Effector memory CD4-positive, alpha-beta T cell (primary cell): ENCODE results near the gene C5orf58.
"Not testable (repeated sequence)": the region's sequence is repeated elsewhere in the genome, so short reads cannot be mapped to it uniquely, and the experiment has no call there.

Source experiments
- DNase-seq, 3 donors: peaks; one replicate each; pipeline ENCODE4 v3.0.0-alpha.2; 2020
- H3K27ac ChIP-seq: 2 replicates; pipeline ENCODE4 v1.7.0; 2013; ENCODE audit warnings: mild to moderate bottlenecking, low read length, moderate library complexity; ENCODE audit not compliant: insufficient read depth, poor library complexity, severe bottlenecking
- H3K27me3 ChIP-seq: replicated peaks from 2 replicates; pipeline ENCODE4 v1.7.0; 2013; ENCODE audit warnings: mild to moderate bottlenecking, low read length; ENCODE audit not compliant: insufficient read depth, control insufficient read depth, poor library complexity, severe bottlenecking
- H3K36me3 ChIP-seq: 2 replicates; pipeline ENCODE4 v1.7.0; 2013; ENCODE audit warnings: mild to moderate bottlenecking, low read length, moderate library complexity; ENCODE audit not compliant: control insufficient read depth, insufficient read depth
- H3K4me1 ChIP-seq: 2 replicates; pipeline ENCODE4 v1.7.0; 2013; ENCODE audit warnings: low read length, mild to moderate bottlenecking; ENCODE audit not compliant: control insufficient read depth, insufficient read depth, poor library complexity, severe bottlenecking
- H3K4me3 ChIP-seq: 2 replicates; pipeline ENCODE4 v1.7.0; 2013; ENCODE audit warnings: low read length, low read depth, mild to moderate bottlenecking; ENCODE audit not compliant: insufficient read depth, poor library complexity, severe bottlenecking
- H3K9me3 ChIP-seq: 2 replicates; pipeline ENCODE4 v1.7.0; 2013; ENCODE audit warnings: mild to moderate bottlenecking, low read length, moderate library complexity; ENCODE audit not compliant: control insufficient read depth

Gene C5orf58

DNA sequence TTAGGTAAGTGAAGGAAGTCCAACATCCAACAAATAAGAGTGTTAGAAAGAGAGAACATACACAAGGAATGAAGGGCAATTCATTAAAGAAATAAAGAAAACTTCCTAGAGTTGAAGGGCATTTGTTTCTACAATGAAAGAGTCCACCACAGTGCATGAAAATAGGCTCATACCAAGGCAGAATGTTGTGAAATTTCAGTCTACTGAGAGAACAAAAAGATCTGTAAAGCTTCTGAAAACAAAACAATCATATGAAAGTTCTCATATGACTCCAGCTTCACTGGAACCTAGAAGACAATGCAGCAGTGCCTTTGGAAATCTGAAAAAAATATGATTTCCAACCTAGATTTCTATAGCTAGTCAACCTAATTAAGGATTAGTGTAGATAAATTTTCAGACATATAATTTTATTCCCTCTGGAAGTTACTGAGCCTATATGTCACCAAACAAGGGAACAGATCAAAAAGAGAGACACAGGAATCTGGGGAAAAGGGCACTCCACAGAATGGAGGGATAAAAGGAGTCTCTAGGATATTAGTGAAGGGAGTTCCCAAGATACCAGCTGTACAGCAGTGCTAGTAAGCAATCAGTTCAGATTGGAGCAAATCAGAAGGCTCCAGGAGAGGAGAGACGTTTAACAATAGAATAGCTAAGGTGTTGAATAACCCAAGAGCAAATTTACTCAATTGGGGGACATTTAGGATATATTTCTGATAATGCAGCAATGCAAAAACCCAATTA is 5.8 kb downstream of the C5orf58 start:
- Histone ChIP-seq H3K4me1 (no peaks in the 10 kb centered on the region), H3K36me3 (no peaks in the 10 kb centered on the region), H3K9me3 (no peaks in the 10 kb centered on the region), H3K27ac (no peak overlapping the region), H3K4me3 (no peak overlapping the region), H3K27me3 (no peaks in the 10 kb centered on the region)
- DNase-seq: no peak

DNA sequence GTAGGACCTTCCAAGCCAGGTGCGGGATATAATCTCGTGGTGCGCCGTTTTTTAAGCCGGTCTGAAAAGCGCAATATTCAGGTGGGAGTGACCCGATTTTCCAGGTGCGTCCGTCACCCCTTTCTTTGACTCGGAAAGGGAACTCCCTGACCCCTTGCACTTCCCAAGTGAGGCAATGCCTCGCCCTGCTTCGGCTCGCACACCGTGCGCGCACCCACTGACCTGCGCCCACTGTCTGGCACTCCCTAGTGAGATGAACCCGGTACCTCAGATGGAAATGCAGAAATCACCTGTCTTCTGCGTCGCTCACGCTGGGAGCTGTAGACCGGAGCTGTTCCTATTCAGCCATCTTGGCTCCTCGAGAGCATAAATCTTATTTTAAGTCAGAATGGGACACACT is 12.7 kb downstream of the C5orf58 start:
- H3K9me3 ChIP-seq, H3K4me1 ChIP-seq, H3K27ac ChIP-seq, DNase-seq, H3K27me3 ChIP-seq, H3K4me3 ChIP-seq: not testable (repeated sequence)
- peaks cover 49% of the 10 kb centered on the region for H3K36me3 ChIP-seq

DNA sequence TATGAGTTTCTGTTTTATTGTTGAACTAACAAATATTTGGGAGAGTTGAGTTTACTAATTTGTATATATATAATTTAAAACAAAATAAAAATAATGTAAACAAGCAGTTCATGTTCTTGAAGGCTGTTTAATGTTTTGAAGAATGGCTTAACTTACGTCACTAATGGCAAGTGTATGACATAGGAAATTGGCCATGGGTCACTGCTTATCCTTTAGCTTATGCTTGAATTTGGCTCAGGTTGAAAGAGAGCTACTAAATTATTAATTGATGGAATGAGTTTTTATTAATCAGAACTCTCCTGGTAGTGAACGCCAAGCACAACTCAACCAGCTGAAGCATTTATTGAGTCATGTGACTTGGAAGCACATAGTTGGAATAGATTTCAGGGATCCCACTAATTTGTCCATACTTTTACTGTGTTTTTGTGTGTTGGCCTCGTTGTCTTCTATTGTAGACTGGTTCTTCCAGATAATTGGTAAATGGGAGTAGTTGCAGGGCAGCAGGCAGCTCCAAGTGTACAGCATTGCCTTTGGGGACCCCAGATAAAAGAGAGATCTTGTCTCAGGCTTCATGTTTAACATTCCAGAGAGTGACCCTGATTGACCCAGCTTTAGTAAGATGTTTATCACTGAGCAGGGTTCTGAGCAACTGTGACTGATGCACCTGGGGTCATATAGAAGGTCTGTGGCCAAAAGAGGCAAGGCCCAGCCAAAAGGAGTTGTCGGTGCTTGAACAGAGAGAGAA is 13.5 kb downstream of the C5orf58 start:
- no peak for DNase-seq
- H3K4me1 ChIP-seq: no peaks in the 10 kb centered on the region
- no peaks in the 10 kb centered on the region for H3K27me3 ChIP-seq
- no peaks in the 10 kb centered on the region for H3K9me3 ChIP-seq
- peaks cover 57% of the 10 kb centered on the region for H3K36me3 ChIP-seq
- H3K27ac ChIP-seq: no peak overlapping the region
- no peak overlapping the region for H3K4me3 ChIP-seq

DNA sequence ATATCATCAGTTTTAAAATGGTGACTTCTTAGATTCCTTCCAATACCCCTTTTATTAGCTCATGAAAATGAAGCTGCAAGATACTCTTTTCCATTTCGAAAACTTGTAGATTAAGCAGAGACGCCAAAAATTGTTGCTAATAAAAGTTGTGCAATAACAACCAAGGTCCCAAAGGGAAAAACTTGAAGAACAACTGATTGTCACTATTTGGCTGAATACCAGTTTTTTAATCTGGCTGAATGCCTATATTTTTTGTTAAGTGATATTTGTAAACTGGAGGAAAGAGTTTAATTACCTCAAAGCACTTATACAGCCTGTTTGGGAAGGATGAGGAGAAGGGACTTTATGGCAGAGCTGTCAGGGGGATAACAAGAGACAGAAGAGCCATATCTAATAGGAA is 14.6 kb downstream of the C5orf58 start:
- no peak for DNase-seq
- H3K27ac ChIP-seq: no peak overlapping the region
- H3K36me3 ChIP-seq: peaks cover 67% of the 10 kb centered on the region
- H3K27me3 ChIP-seq: no peaks in the 10 kb centered on the region
- no peak overlapping the region for H3K4me3 ChIP-seq
- no peaks in the 10 kb centered on the region for H3K9me3 ChIP-seq
- no peaks in the 10 kb centered on the region for H3K4me1 ChIP-seq

DNA sequence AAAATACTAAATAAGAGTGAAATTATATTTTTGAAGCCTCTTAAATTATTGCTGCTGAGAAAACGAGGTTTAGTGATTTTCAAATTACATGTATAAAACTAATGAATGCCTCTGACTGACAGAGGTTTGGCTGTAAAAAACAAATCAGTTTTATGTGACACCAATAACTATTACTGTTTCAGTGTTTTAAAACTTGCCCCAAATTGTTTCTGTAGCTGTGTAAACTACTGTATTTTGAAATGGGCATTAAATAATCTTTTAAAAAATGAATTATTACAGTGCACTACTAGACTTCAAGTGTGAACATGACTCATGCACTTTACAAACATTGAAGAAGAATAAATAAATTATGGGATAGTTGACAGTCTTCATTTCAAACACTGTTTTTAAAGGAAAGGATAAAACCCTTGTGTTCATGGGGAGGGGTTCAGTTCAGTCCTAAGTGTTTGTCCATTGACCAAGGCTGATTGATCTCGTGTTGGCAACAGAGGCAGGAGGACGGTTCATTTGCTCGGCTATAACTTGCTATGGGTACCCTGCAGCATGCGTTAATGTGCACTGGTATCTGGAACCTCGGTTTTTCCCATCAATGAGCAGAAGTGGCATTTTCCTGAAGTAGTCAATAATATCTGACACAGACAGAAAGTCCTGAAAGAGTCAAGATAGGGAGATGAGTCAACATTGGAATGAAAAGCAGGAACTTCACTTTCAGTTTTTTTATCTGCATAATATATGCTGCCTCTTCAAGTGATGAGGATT is 15.6 kb downstream of the C5orf58 start:
- Histone ChIP-seq H3K9me3 (no peaks in the 10 kb centered on the region), H3K4me3 (no peak overlapping the region), H3K36me3 (peaks cover 77% of the 10 kb centered on the region), H3K27me3 (no peaks in the 10 kb centered on the region), H3K27ac (no peak overlapping the region), H3K4me1 (peaks cover 2% of the 10 kb centered on the region)
- DNase-seq: no peak

DNA sequence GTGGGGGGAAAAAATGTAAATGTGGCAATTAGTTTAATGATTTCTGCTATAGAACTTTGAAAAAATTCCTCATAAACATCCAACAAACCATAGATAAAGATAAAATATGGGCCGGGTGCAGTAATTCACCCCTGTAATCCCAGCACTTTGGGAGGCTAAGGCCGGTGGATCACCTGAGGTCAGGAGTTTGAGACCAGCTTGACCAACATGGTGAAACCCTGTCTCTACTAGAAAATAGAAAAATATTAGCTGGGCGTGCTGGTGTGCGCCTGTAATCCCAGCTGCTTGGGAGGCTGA is 16.1 kb downstream of the C5orf58 start:
- not testable (repeated sequence) for H3K27me3 ChIP-seq, DNase-seq, H3K4me1 ChIP-seq, H3K9me3 ChIP-seq, H3K27ac ChIP-seq, H3K4me3 ChIP-seq
- peaks cover 82% of the 10 kb centered on the region for H3K36me3 ChIP-seq

DNA sequence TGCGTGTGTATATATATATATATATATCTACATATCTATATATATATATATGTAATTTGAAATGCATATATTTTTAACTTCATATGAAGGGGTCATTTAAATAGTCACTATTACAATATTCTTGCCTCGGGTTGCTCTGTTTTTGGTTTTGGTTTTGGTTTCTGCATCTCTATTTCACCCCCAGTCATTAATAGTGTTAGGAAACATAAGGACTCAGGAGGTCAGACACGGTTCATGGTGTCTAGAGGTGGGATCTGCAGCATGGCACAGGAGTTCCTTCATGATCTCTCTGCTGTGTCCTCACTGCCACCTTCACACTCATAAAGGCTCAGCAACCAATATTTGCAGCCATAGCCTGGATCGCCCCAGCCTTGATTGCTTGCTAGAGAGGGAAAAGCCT is 16.6 kb downstream of the C5orf58 start:
- H3K27ac ChIP-seq: no peak overlapping the region
- H3K4me3 ChIP-seq: no peak overlapping the region
- H3K27me3 ChIP-seq: no peaks in the 10 kb centered on the region
- H3K4me1 ChIP-seq: peaks cover 7% of the 10 kb centered on the region
- peaks cover 84% of the 10 kb centered on the region for H3K36me3 ChIP-seq
- no peaks in the 10 kb centered on the region for H3K9me3 ChIP-seq
- no peak for DNase-seq

DNA sequence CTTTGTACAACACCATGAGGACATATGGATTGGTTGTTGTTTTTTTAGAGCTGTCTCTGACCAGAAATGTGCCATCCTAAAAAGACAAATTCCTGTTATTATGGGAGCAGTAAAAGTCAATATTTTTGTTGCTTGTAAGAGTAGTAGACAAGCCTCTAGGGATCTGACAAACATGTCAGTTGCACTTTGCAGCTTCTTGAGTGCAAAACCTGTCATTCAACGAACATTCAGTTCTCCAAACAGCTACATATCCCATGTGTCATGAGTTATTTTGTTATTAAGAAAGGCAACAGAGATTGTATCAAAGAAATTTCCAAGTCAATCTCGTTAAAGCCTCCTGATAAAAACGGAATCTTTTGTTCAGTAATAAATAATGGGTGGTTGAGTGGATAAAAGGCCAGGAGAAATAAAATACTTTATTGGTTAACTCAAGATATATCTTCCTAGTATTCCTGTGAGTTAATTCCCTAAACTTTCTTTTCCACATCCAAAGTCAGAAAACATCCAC is 18.1 kb downstream of the C5orf58 start:
- H3K9me3 ChIP-seq: no peaks in the 10 kb centered on the region
- no peak overlapping the region for H3K4me3 ChIP-seq
- no peak for DNase-seq
- H3K4me1 ChIP-seq: peaks cover 15% of the 10 kb centered on the region
- peaks cover 94% of the 10 kb centered on the region for H3K36me3 ChIP-seq
- H3K27me3 ChIP-seq: no peaks in the 10 kb centered on the region
- H3K27ac ChIP-seq: no peak overlapping the region

DNA sequence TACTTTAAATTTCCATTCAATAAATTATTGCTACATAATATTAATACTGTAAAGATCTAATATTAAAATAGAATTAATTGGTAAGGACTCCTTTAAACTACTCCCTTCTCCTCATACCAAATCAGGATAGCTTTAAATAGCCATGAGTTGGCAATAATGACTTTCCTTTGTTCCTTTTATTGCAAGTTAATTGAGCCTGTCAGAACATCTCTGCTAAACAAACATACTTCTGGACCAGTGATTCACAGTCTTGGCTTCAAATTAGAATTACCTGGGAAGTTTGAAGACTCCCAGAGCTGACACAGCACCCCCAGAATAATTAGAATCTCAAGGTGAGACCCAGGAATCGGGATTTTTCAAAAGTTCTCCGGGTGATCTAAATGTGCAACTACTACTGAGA is 18.7 kb downstream of the C5orf58 start:
- H3K9me3 ChIP-seq: no peaks in the 10 kb centered on the region
- H3K4me1 ChIP-seq: peaks cover 15% of the 10 kb centered on the region
- H3K36me3 ChIP-seq: peaks cover 94% of the 10 kb centered on the region
- H3K4me3 ChIP-seq: no peak overlapping the region
- H3K27me3 ChIP-seq: no peaks in the 10 kb centered on the region
- H3K27ac ChIP-seq: no peak overlapping the region
- no peak for DNase-seq

DNA sequence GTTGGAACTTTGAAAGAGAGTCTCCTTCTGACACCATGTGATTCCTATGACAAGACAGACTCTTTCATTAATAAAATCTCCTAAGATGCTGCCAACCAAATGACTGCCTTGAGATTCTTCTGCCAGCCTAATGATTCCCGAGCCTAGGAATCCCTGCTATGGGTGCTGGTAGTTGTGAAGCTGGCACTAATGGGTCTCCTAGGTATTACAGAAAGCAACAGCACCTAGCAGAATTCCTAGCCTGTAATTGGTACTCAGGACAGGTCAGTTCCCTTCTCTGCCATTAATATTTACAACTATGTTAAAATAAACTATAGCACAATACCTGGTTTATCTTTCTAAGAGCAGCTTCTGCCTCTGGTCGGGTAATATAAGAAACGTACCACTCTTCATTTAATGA is 19.3 kb downstream of the C5orf58 start:
- peaks cover 15% of the 10 kb centered on the region for H3K4me1 ChIP-seq
- no peak overlapping the region for H3K27ac ChIP-seq
- DNase-seq: no peak
- no peaks in the 10 kb centered on the region for H3K27me3 ChIP-seq
- H3K36me3 ChIP-seq: peaks cover 94% of the 10 kb centered on the region
- H3K4me3 ChIP-seq: no peak overlapping the region
- no peaks in the 10 kb centered on the region for H3K9me3 ChIP-seq
